DOHH2 (cell line): ENCODE measurements around the gene ING2.
"Not testable (repeated sequence)": the region's sequence is repeated elsewhere in the genome, so short reads cannot be mapped to it uniquely, and the experiment has no call there.

Source experiments
- H3F3A ChIP-seq: fragments of 200-600 bp; sonication (generic), shearing (Covaris generic); 2 replicates; pipeline ENCODE4 v1.6.0; 2016; ENCODE audit warnings: antibody characterized with exemption, mild to moderate bottlenecking; ENCODE audit not compliant: control insufficient read depth, insufficient read depth
- H3K27ac ChIP-seq: fragments of 200-600 bp; sonication (generic); 2 replicates; pipeline ENCODE4 v1.5.1; 2014; ENCODE audit warnings: low read depth, mild to moderate bottlenecking, low read length, moderate library complexity
- H3K27me3 ChIP-seq: fragments of 200-600 bp; sonication (generic); 2 replicates; pipeline ENCODE4 v1.6.1; 2014; ENCODE audit warnings: mild to moderate bottlenecking, low read length, mixed read lengths; ENCODE audit not compliant: control insufficient read depth
- H3K36me3 ChIP-seq: fragments of 200-600 bp; sonication (generic); 2 replicates; pipeline ENCODE4 v1.6.1; 2014; ENCODE audit warnings: mild to moderate bottlenecking, low read length, moderate library complexity, mixed read lengths; ENCODE audit not compliant: control insufficient read depth
- H3K4me1 ChIP-seq: fragments of 200-600 bp; sonication (generic); 2 replicates; pipeline ENCODE4 v1.6.1; 2014; ENCODE audit warnings: mild to moderate bottlenecking, low read length, mixed read lengths; ENCODE audit not compliant: control insufficient read depth
- H3K4me2 ChIP-seq: fragments of 200-600 bp; sonication (generic); 2 replicates; pipeline ENCODE4 v1.6.0; 2014; ENCODE audit warnings: mild to moderate bottlenecking, low read length, moderate library complexity
- H3K4me3 ChIP-seq: fragments of 200-600 bp; sonication (generic); 2 replicates; pipeline ENCODE4 v1.5.1; 2014; ENCODE audit warnings: mild to moderate bottlenecking, low read length, mixed read lengths
- H3K79me2 ChIP-seq: fragments of 200-600 bp; sonication (generic); 2 replicates; pipeline ENCODE4 v1.6.1; 2014; ENCODE audit warnings: mild to moderate bottlenecking, low read length, mixed read lengths; ENCODE audit not compliant: control insufficient read depth
- H3K9me2 ChIP-seq: fragments of 200-600 bp; sonication (generic); replicated peaks from 2 replicates; pipeline ENCODE4 v1.6.1; 2014; ENCODE audit warnings: mild to moderate bottlenecking, low read length, mixed read lengths; ENCODE audit not compliant: control insufficient read depth
- H3K9me3 ChIP-seq: fragments of 200-600 bp; sonication (generic); 2 replicates; pipeline ENCODE4 v1.6.1; 2014; ENCODE audit warnings: antibody characterized with exemption, low read length, mixed read lengths; ENCODE audit not compliant: control insufficient read depth, insufficient read depth
- H4K20me1 ChIP-seq: fragments of 200-600 bp; sonication (generic); 2 replicates; pipeline ENCODE4 v1.6.0; 2014; ENCODE audit warnings: low read depth, mild to moderate bottlenecking, antibody characterized with exemption, low read length, moderate library complexity; ENCODE audit not compliant: control insufficient read depth, insufficient read depth
- EZH2phosphoT487 ChIP-seq: fragments of 200-600 bp; sonication (generic); IDR thresholded peaks from 2 replicates; pipeline ENCODE4 v1.6.1; 2017; ENCODE audit warnings: borderline replicate concordance, mild to moderate bottlenecking, antibody characterized with exemption, low read length, moderate library complexity, mixed read lengths
- TF ChIP-seq, protein P1 (sequence below): fragments of 200-600 bp; sonication (generic); IDR thresholded peaks from one replicate; pipeline ENCODE4 v1.5.1; 2014; ENCODE audit warnings: antibody characterized with exemption, mild to moderate bottlenecking, low read depth, low read length; ENCODE audit not compliant: poor library complexity, severe bottlenecking

Gene ING2

DNA sequence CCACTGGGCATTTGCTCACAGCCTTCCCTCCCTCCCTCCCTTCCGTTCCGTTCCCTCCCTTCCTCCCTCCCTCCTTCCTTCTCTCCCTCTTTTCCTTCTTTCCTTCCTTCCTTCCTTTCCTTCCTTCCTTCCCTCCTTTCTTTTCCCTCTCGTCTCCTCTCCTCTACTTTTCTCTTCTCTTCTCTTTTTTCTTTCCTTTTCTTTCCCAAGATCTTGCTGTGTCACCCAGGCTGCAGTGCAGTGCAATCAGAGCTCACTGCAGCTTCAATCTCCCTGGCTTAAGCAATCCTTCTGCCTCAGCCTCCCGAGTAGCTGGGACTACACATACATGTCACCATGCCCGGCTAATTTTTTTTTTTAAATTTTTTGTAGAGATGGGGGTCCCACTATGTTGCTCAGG, 26.7 kb upstream of the ING2 start:
- H3K36me3 ChIP-seq = no peaks in the 10 kb centered on the region
- H3K4me2 ChIP-seq = no peak overlapping the region
- no peaks in the 10 kb centered on the region for H3F3A ChIP-seq
- no peaks in the 10 kb centered on the region for H4K20me1 ChIP-seq
- TF ChIP-seq, protein P1, sequence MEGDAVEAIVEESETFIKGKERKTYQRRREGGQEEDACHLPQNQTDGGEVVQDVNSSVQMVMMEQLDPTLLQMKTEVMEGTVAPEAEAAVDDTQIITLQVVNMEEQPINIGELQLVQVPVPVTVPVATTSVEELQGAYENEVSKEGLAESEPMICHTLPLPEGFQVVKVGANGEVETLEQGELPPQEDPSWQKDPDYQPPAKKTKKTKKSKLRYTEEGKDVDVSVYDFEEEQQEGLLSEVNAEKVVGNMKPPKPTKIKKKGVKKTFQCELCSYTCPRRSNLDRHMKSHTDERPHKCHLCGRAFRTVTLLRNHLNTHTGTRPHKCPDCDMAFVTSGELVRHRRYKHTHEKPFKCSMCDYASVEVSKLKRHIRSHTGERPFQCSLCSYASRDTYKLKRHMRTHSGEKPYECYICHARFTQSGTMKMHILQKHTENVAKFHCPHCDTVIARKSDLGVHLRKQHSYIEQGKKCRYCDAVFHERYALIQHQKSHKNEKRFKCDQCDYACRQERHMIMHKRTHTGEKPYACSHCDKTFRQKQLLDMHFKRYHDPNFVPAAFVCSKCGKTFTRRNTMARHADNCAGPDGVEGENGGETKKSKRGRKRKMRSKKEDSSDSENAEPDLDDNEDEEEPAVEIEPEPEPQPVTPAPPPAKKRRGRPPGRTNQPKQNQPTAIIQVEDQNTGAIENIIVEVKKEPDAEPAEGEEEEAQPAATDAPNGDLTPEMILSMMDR = no peak
- TF ChIP-seq EZH2phosphoT487 = no peak
- no peaks in the 10 kb centered on the region for H3K9me2 ChIP-seq
- H3K4me1 ChIP-seq = no peaks in the 10 kb centered on the region
- no peaks in the 10 kb centered on the region for H3K27me3 ChIP-seq
- H3K79me2 ChIP-seq = no peaks in the 10 kb centered on the region
- H3K27ac ChIP-seq = no peak overlapping the region
- no peaks in the 10 kb centered on the region for H3K9me3 ChIP-seq
- no peak overlapping the region for H3K4me3 ChIP-seq

DNA sequence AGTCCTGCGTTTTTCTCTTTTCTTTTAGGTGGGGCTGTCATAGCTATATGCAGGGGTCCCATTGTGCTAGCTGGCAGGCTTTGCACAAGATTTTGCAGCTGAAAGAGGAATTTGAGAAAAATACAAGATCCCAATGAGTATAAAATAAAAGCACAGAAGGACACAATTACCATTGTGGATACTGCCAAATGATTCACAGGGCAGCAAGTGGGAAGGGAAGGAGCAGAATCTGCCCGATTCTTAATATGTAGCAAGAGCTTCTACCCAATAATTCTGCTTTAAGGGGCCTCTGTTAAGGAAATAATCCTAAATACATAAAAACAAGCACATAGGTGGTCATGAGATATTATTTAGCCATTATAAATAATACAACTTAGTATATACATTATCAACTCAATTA, 25.9 kb upstream of the ING2 start:
- TF ChIP-seq, protein P1 = no peak
- no peak for TF ChIP-seq EZH2phosphoT487
- Histone ChIP-seq H4K20me1 (no peaks in the 10 kb centered on the region), H3K9me3 (no peaks in the 10 kb centered on the region), H3K4me2 (no peak overlapping the region), H3K36me3 (no peaks in the 10 kb centered on the region), H3K79me2 (no peaks in the 10 kb centered on the region), H3K27ac (no peak overlapping the region), H3K27me3 (no peaks in the 10 kb centered on the region), H3K4me3 (no peak overlapping the region), H3K9me2 (no peaks in the 10 kb centered on the region), H3F3A (no peaks in the 10 kb centered on the region), H3K4me1 (no peaks in the 10 kb centered on the region)

DNA sequence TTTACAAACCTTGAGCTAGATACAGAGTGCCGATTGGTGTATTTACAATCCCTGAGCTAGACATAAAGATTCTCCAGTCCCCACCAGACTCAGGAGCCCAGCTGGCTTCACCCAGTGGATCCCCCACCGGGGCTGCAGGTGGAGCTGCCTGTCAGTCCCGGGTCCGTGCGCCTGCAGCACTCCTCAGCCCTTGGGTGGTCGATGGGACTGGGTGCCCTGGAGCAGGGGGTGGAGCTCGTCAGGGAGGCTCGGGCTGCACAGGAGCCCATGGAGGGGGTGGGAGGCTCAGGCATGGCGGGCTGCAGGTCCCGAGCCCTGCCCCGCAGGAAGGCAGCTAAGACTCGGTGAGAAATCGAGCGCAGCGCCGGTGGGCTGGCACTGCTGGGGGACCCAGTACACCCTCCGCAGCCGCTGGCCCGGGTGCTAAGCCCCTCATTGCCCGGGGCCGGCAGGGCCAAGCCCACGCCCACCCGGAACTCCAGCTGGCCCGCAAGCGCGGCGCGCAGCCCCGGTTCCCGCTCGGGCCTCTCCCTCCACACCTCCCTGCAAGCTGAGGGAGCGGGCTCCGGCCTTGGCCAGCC, 22.3 kb upstream of the ING2 start:
- H3K4me2 ChIP-seq, H3K79me2 ChIP-seq, H3K9me3 ChIP-seq, H3K36me3 ChIP-seq, H3K27ac ChIP-seq, H3K4me3 ChIP-seq, H3F3A ChIP-seq, H4K20me1 ChIP-seq, H3K9me2 ChIP-seq, H3K4me1 ChIP-seq, H3K27me3 ChIP-seq: not testable (repeated sequence)

DNA sequence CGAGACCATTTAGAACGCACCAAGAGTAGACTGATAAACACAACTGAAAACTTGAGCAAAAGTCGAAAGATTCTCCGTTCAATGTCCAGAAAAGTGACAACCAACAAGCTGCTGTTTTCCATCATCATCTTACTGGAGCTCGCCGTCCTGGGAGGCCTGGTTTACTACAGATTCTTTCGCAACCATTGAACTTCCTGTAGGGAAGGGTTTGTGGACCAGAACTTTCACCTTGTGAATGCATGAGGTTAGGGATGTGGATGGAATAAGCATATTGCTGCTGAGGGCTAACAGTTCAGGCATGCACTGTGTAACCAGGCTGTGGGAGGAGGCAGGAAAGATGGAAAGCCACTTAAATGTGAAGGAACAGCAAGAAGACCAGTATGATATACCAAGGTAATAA, 20.9 kb upstream of the ING2 start:
- H3K4me2 ChIP-seq = no peak overlapping the region
- H3K27me3 ChIP-seq = no peaks in the 10 kb centered on the region
- no peaks in the 10 kb centered on the region for H3K36me3 ChIP-seq
- H4K20me1 ChIP-seq = no peaks in the 10 kb centered on the region
- TF ChIP-seq, protein P1 = no peak
- TF ChIP-seq EZH2phosphoT487 = no peak
- no peaks in the 10 kb centered on the region for H3K9me2 ChIP-seq
- H3K79me2 ChIP-seq = no peaks in the 10 kb centered on the region
- no peaks in the 10 kb centered on the region for H3K4me1 ChIP-seq
- no peak overlapping the region for H3K27ac ChIP-seq
- H3K9me3 ChIP-seq = no peaks in the 10 kb centered on the region
- H3F3A ChIP-seq = no peaks in the 10 kb centered on the region
- no peak overlapping the region for H3K4me3 ChIP-seq
